GM18511 (cell line): ENCODE measurements around the gene LAYN.

ENCODE experiments used
- ATAC-seq: cut with Tn5 transposase; IDR thresholded peaks from one replicate; pipeline ENCODE4 v1.9.1; 2021; ENCODE audit warnings: mild to moderate bottlenecking, moderate library complexity; ENCODE audit not compliant: unreplicated experiment

Gene LAYN

GRCh38 chr11:111561306-111561705 is 20.8 kb downstream of the LAYN start:
- no peak for ATAC-seq

GRCh38 chr11:111561791-111562325 is 21.3 kb downstream of the LAYN start:
- ATAC-seq = no peak

- ATAC-seq = no peak
Observed at GRCh38 chr11:111562692-111563389, 22.3 kb downstream of the LAYN start.

GRCh38 chr11:111565114-111565720 is 24.7 kb downstream of the LAYN start:
- peak; percentile 49 for ATAC-seq

GRCh38 chr11:111566324-111566723 is 25.8 kb downstream of the LAYN start:
- ATAC-seq = no peak

GRCh38 chr11:111569476-111569875 is 29.0 kb downstream of the LAYN start:
- no peak for ATAC-seq

GRCh38 chr11:111570796-111571195 is 30.3 kb downstream of the LAYN start:
- no peak for ATAC-seq

- peak; percentile 59 for ATAC-seq
Observed at GRCh38 chr11:111571829-111572501, 31.4 kb downstream of the LAYN start.

- ATAC-seq = no peak
Observed at GRCh38 chr11:111572581-111572980, 32.1 kb downstream of the LAYN start.

GRCh38 chr11:111573821-111574249 is 33.3 kb downstream of the LAYN start:
- no peak for ATAC-seq

GRCh38 chr11:111574373-111575225 is 34.1 kb downstream of the LAYN start:
- ATAC-seq = no peak

- no peak for ATAC-seq
Observed at GRCh38 chr11:111575740-111576139, 35.2 kb downstream of the LAYN start.

GRCh38 chr11:111577821-111578220 is 37.3 kb downstream of the LAYN start:
- ATAC-seq = no peak

GRCh38 chr11:111581341-111581740 is 40.8 kb downstream of the LAYN start:
- no peak for ATAC-seq

- no peak for ATAC-seq
Observed at GRCh38 chr11:111582163-111582562, 41.6 kb downstream of the LAYN start.

- ATAC-seq = no peak
Observed at GRCh38 chr11:111582881-111583280, 42.4 kb downstream of the LAYN start.

GRCh38 chr11:111585371-111585770 is 44.9 kb downstream of the LAYN start:
- ATAC-seq = no peak

- peak; percentile 44 for ATAC-seq
Observed at GRCh38 chr11:111586388-111586831, 45.9 kb downstream of the LAYN start.

GRCh38 chr11:111589114-111589513 is 48.6 kb downstream of the LAYN start:
- ATAC-seq = no peak

- ATAC-seq = no peak
Observed at GRCh38 chr11:111589886-111590499, 49.5 kb downstream of the LAYN start.
